ENCODE results near the gene IFNL3. TPM values are rescaled to one million over a fixed set of nuclear protein-coding genes. Genes with fewer than 3 reads are reported as not detected.

IFNL3 gene
- total RNA-seq, 2 donors from 2014 or later = not detected

- no peak for DNase-seq (ENCODE audit: low spot score)
- intact Hi-C loops (cut with DNase I) = no loop called here
These were observed 47.0 kb downstream of the IFNL3 start for GRCh38 chr19:39197808-39198207.

DNA sequence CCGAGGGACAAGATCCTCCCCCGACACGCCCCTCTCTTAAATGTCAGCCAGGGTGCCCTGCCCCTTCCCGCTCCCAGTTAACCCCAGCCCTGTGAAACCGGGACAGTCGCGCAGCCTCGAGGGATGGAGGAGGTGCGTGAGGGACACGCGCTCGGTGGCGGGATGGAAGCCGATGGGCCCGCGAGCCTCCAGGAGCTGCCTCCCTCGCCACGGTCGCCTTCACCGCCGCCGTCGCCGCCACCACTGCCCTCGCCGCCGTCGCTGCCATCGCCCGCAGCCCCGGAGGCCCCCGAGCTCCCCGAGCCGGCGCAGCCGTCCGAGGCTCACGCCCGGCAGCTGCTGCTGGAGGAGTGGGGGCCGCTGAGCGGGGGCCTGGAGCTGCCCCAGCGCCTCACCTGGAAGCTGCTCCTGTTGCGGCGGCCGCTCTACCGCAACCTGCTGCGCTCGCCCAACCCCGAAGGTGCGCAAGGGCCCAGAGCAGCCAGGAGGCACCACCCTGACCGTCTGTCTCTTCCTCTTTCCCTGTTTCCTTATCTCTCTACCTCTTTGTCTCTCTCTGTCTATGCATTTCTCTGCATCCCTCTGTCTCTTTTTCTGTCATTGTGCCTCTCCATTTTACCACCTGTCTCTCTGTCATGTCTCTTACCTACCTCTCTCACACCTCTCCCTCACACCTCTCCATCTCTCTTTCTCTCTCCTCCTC is 47.8 kb downstream of the IFNL3 start, which contains the start of gene NCCRP1:
NCCRP1 (plus strand) TSS at position 105 of the 703 bp plus-strand sequence; CDS start at position 124, 19 bp downstream.
- no peak for DNase-seq (ENCODE audit: low spot score)
- intact Hi-C loops (cut with DNase I) = no loop called here

GRCh38 chr19:39196320-39196719 is 48.5 kb downstream of the IFNL3 start:
- intact Hi-C loops (cut with DNase I) = no loop called here
- DNase-seq (ENCODE audit: low spot score) = no peak

- DNase-seq (ENCODE audit: low spot score) = no peak
- intact Hi-C loops (cut with DNase I) = no loop called here
These were observed 49.1 kb downstream of the IFNL3 start for GRCh38 chr19:39195755-39196154.

- intact Hi-C loops (cut with DNase I) = no loop called here
- DNase-seq (ENCODE audit: low spot score) = no peak
These were observed 49.8 kb downstream of the IFNL3 start for GRCh38 chr19:39194832-39195542.

DNA sequence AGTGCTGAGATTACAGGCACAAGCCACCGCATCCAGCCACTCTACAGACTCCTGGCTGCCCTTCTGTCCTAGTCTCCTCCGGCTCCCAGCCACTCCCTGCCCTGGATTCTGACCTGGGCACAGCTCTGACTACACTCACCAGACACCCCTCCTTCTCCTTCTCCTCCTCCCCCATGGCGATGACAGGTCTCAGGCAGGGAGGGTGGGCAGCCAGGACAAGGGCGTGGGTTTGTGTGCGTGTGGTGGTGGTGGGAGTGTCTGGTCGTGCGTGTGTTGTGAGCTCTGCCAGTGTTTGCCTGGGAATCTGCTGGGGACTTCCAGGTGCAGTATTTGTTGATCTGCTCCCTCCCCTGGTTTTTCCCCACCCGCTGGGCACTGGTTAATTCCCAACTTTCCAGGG is 51.0 kb downstream of the IFNL3 start:
- intact Hi-C loops (cut with DNase I) = no loop called here
- no peak for DNase-seq (ENCODE audit: low spot score)

Other genes with a start within 250 kb of the IFNL3 start
- 10 to 100 TPM in 1 of 2 donors, 1 to 10 TPM in 1; 8.5 to 10.0 TPM for gene FBXO27, start 212.5 kb downstream of the IFNL3 start, total RNA-seq
- not detected for gene ACP7, start 160.6 kb downstream of the IFNL3 start, total RNA-seq
- 10 to 100 TPM; 15.0 to 17.3 TPM for gene PAK4, start 119.2 kb downstream of the IFNL3 start, total RNA-seq
- gene NCCRP1, start 48.0 kb downstream of the IFNL3 start, total RNA-seq = not detected
- not detected for gene SYCN, start 40.7 kb downstream of the IFNL3 start, total RNA-seq
- gene IFNL4, start 3.9 kb upstream of the IFNL3 start, total RNA-seq = not detected
- gene IFNL2, start 23.4 kb upstream of the IFNL3 start, total RNA-seq = not detected
- not detected for gene IFNL1, start 51.4 kb upstream of the IFNL3 start, total RNA-seq
- gene LRFN1, start 75.9 kb upstream of the IFNL3 start, total RNA-seq = under 1 TPM; 0.29 to 0.32 TPM
- 10 to 100 TPM; 35.0 to 48.4 TPM for gene GMFG, start 91.0 kb upstream of the IFNL3 start, total RNA-seq
- 100 to 1,000 TPM in 1 of 2 donors, 10 to 100 TPM in 1; 74.5 to 119 TPM for gene SAMD4B, start 97.4 kb upstream of the IFNL3 start, total RNA-seq
- gene PAF1, start 146.1 kb upstream of the IFNL3 start, total RNA-seq = 10 to 100 TPM; 26.0 to 28.5 TPM
- gene MED29, start 146.4 kb upstream of the IFNL3 start, total RNA-seq = 10 to 100 TPM; 32.7 to 33.3 TPM
- gene ZFP36, start 161.8 kb upstream of the IFNL3 start, total RNA-seq = 100 to 1,000 TPM; 258 to 509 TPM
- gene PLEKHG2, start 167.7 kb upstream of the IFNL3 start, total RNA-seq = 10 to 100 TPM; 38.1 to 48.6 TPM
- gene RPS16, start 190.9 kb upstream of the IFNL3 start, total RNA-seq = 1,000 to 10,000 TPM; 1,159 to 1,295 TPM
- gene SUPT5H, start 200.6 kb upstream of the IFNL3 start, total RNA-seq = 10 to 100 TPM; 67.0 to 74.9 TPM
- gene TIMM50, start 235.8 kb upstream of the IFNL3 start, total RNA-seq = 10 to 100 TPM; 44.5 to 45.5 TPM